Stimulated activated CD8-positive, alpha-beta memory T cell treated with anti-CD3 and anti-CD28 coated beads, Interleukin-15, amount 100 ng/mL, for 48 hours (primary cell): Measurements from ENCODE around the gene CAP1.

Experiments used
- DNase-seq, 2 donors: peaks; one replicate each; pipeline ENCODE4 v3.0.0-alpha.2; 2020; ENCODE audit warnings: low read depth in 2 of 2

Gene CAP1

DNA sequence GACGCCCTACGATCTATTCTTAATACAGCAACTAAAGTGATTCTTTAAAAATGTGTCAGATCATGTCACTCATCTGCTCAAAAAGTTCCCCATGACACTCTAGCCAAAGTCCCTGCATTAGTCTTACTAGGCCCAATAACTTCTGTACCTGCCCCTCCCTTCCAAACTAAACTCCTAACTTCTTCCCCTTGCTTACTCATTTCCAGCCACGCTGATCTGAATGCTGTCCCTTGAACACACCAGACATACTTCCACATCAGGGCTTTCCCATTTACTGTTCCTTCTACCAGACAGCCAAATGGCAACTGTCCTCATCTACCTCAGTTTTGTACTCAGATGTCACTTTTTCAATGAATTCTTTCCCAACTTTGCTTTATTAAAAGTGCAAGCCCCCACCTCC is 55.3 kb downstream of the CAP1 start:
- DNase-seq, result no peak

DNA sequence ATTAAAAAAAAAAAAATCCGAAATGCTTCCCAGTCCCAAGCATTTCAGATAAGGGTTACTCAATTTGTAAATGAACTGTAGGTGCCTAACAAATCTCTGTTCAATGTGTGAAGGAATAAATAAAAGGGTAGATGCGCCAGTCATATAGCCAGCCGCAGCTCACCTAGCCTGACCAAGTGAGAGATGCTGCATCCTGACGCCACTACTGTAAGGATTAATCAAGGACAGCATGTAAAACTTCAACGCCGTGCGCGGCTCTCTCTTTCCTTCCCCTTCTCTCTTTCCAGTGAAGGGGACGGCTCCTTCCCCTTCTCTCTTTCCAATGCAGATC is 56.1 kb downstream of the CAP1 start:
- DNase-seq, result no peak

DNA sequence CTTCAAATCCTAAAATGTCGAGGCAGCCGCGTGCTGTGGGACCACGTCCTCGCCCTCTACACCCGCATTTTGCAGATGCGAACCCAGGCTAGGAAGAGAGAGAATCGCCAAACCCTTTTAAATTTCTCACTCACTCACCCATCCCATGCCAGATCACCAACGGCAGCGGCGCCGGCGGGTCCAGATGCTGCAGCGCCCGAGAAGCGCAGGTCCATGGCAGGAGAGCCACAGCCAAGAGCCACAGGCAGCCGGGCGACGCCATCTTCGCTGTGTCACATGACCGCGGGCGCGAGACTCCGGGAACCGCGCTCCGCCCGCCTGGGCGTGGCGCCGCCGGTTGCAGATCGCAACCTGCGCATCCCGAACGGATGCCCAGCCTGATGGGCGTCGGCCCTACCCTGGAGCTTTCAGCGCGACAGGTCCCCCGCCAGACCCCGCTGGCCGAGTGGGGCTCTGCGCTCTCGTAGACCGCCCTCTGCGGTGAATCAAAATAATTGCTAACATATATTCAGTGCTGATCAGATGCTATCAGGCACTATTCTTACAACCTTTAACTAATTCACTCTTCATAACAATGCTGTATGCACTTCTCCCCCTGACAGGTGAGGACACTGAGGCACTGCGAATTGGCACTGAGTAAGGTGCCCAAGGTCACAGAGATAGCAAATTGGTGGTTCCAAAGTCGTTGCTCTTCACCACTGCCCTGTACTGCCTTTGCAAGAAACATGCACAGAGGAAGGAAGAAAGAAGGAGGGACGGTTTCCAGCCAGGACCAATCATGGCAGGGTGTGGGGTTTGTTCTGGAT is 56.7 kb downstream of the CAP1 start, which contains the start of gene PPT1:
Gene PPT1 (minus strand): TSS at position 276 of the 806 bp plus-strand sequence. CDS start 14 bp downstream, at position 262.
- DNase-seq, result peak; percentile 69 to 71

DNA sequence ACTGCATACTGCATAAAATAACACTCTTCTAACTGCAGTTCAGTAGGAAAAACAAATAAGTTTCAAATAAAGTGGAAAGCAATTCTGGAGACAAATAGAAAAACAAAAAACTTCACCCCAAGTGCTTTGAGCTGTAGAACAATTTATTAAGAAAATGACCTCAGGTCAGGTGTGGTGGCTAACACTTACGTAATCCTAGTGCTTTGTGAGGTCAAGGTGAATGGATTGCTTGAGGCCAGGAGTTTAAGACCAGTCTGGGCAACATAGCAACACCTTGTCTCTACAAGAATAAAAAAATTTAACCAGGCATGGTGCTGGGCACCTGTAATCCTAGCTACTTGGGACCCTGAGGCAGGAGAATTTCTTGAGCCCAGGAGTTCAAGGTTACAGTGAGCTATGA is 61.5 kb downstream of the CAP1 start:
- no peak for DNase-seq

DNA sequence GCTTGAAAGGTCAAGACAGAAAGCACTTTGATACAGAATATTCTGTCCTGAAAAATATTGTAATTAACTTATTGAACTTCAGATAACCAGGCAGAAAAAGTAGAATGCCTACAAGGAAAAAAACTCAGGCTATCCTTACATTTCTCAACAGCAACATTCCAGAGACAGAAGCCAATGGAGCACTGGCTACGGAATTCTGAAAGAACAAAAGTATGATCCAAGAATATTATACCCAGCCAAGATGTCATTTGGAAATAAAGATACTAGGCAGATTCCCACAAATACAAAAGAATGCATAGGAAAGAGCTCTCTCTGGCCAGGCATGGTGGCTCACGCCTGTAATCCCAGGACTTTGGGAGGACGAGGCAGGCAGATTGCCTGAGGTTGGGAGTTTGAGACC is 62.4 kb downstream of the CAP1 start:
- no peak for DNase-seq

DNA sequence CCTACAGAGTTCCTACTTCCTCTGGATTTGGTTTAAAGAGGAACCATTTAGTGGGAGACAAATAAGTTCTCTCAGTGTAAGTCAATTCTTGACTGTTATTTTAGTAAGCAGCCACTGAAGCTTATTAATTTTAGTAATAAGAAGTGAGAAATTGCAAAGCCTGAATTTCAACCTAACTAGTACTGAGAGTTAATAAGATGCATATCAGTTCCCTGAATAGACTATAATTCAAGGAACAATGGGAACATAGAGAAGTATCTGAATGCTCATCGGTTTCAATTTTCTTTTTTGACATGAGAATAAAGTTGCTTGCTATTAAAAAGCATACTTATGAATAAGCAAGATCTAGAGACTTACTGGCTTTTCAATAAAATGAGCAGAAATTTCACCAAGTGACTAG is 64.5 kb downstream of the CAP1 start:
- no peak for DNase-seq

DNA sequence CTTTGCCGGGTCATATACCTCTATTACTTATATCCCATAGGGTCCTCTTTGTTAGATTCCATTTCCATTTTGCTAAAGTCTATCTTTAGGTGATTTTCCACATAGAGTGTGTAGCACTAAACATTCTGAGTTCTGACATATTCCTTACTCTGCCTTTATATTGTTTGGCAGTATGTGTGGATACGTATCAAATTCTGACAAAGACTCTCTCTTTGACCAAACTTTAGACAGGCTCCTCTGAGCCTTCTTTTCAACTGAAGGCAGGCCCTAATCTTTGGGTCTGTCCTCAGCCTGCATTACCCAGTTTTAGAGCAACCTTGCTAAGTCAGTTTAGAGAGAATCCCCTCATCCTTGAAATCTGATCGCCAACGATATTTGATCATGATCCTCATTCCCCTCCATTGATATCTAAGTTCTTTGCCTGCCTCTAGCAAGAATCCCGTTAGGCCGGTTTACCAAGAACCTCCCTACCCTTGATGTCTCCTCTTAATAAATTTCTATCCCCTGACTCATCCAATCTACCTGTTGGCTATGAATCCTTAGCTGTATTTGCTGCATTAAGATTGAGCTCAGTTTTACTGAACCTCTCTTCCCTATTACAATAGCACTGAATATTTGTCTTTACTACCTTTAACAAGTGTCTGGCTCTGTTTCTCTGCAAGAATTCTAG is 66.9 kb downstream of the CAP1 start:
- no peak for DNase-seq

DNA sequence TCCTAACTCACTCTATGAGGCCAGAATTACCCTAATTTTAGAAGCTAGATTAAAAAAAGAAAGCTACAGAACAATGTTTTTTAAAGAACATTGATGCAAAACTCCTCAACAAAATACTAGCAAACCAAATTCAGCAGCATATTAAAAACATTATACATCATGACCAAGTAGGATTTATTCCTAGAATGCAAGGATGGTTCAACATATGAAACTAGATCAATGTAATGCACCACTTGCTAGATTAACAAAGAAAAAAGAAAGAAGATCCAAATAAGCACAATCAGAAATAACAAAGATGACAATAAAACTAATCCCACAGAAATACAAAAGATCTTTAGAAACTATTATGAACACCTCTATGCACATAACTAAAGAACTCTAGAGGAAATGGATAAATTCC is 69.9 kb downstream of the CAP1 start:
- DNase-seq, result no peak

DNA sequence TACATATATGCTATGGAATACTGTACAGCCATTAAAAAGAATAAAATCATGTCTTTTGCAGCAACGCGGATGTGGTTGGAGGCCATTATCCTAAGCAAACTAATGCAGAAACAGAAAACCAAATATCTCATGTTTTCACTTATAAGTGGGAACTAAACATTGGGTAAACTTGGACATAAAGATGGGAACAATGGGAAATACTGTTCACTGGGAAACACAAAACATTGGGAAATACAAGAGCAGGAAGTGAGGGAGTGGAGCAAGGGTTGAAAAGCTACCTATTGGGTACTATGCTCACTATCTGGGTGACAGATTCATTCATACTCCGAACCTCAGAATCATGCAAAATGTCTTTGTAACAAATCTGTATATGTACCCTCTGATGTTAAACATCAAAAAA is 73.9 kb downstream of the CAP1 start:
- DNase-seq, result no peak

DNA sequence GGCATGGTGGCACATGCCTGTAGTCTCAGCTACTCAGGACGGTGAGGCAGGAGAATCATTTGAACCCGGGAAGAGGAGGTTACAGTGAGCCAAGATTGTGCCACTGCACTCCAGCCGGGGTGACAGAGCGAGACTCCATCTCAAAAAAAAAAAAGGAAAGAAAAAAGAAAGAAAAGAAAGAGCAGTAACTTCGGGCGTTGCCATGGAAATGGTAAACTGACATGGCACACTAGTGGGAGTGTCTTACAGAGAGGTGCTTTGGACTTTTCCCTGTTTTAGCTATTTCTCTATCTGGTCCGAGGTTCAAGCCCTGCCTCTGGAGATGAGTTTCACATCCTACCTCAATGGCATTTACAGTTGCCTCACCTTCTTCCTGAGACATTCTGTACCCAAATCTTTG is 79.6 kb downstream of the CAP1 start:
- no peak for DNase-seq
